GM23338 (cell line): ENCODE measurements around the gene ZNF536. TPM values are rescaled to one million over a fixed set of nuclear protein-coding genes. Genes with fewer than 3 reads are reported as not detected.

Experiments
- ATAC-seq: fragments of 200-7000 bp; cut with Tn5 transposase; 3 replicates; pipeline ENCODE4 v1.9.1; 2020
- DNase-seq: peaks from one replicate; pipeline ENCODE4 v3.0.0-alpha.2; 2015; ENCODE audit warnings: low spot score
- H2AFZ ChIP-seq: fragments of 200-600 bp; sonication (generic); 2 replicates; pipeline ENCODE4 v1.8.0; 2016; ENCODE audit warnings: antibody characterized with exemption, mild to moderate bottlenecking, moderate library complexity
- H3F3A ChIP-seq: fragments of 200-600 bp; sonication (generic); replicated peaks from 2 replicates; pipeline ENCODE4 v1.8.0; 2017; ENCODE audit warnings: antibody characterized with exemption, mixed run types, low read depth
- H3K27ac ChIP-seq: fragments of 200-600 bp; sonication (generic); 2 replicates; pipeline ENCODE4 v1.6.1; 2016; ENCODE audit warnings: low read depth
- H3K27me3 ChIP-seq: fragments of 200-600 bp; sonication (generic); 2 replicates; pipeline ENCODE4 v1.8.0; 2016; ENCODE audit warnings: mild to moderate bottlenecking, mixed run types, moderate library complexity; ENCODE audit not compliant: insufficient read depth
- H3K36me3 ChIP-seq: fragments of 200-600 bp; sonication (generic); 2 replicates; pipeline ENCODE4 v1.8.0; 2016; ENCODE audit warnings: mild to moderate bottlenecking; ENCODE audit not compliant: insufficient read depth
- H3K4me1 ChIP-seq: fragments of 200-600 bp; sonication (generic); 2 replicates; pipeline ENCODE4 v1.8.0; 2016; ENCODE audit warnings: mild to moderate bottlenecking, moderate library complexity; ENCODE audit not compliant: insufficient read depth
- H3K4me2 ChIP-seq: fragments of 200-600 bp; sonication (generic); 2 replicates; pipeline ENCODE4 v1.7.1; 2017; ENCODE audit warnings: mixed run types
- H3K4me3 ChIP-seq: fragments of 200-600 bp; sonication (generic); 2 replicates; pipeline ENCODE4 v1.6.1; 2016; ENCODE audit warnings: mixed run types
- H3K79me2 ChIP-seq: fragments of 200-600 bp; sonication (generic); replicated peaks from 2 replicates; pipeline ENCODE4 v1.8.0; 2017; ENCODE audit warnings: mild to moderate bottlenecking; ENCODE audit not compliant: insufficient read depth
- H3K9me2 ChIP-seq: fragments of 200-600 bp; sonication (generic); 2 replicates; pipeline ENCODE4 v1.8.0; 2017; ENCODE audit not compliant: insufficient read depth
- H4K20me1 ChIP-seq: fragments of 200-600 bp; sonication (generic); replicated peaks from 2 replicates; pipeline ENCODE4 v1.8.0; 2017; ENCODE audit warnings: mild to moderate bottlenecking; ENCODE audit not compliant: insufficient read depth
- H3K27ac Mint-ChIP-seq: 2 replicates; pipeline ENCODE4 v1.8.0; 2020; ENCODE audit warnings: inconsistent platforms, mild to moderate bottlenecking, moderate library complexity, mixed read lengths
- H3K27me3 Mint-ChIP-seq: 3 replicates; pipeline ENCODE4 v1.8.0; 2022; ENCODE audit warnings: low read depth, mild to moderate bottlenecking, moderate library complexity, mixed read lengths, inconsistent platforms; ENCODE audit not compliant: insufficient read depth, poor library complexity
- H3K36me3 Mint-ChIP-seq: 3 replicates; pipeline ENCODE4 v1.8.0; 2021; ENCODE audit warnings: low read depth, mild to moderate bottlenecking, inconsistent platforms, moderate library complexity, mixed read lengths
- H3K4me1 Mint-ChIP-seq: 3 replicates; pipeline ENCODE4 v1.8.0; 2020; ENCODE audit warnings: mild to moderate bottlenecking, inconsistent platforms, mixed read lengths
- H3K4me3 Mint-ChIP-seq: 3 replicates; pipeline ENCODE4 v1.8.0; 2021; ENCODE audit warnings: moderate library complexity, mild to moderate bottlenecking, inconsistent platforms, mixed read lengths
- H3K9me3 Mint-ChIP-seq: 3 replicates; pipeline ENCODE4 v1.8.0; 2020; ENCODE audit warnings: moderate library complexity, mild to moderate bottlenecking, inconsistent platforms, mixed read lengths
- ETS1 ChIP-seq: IDR thresholded peaks from 2 replicates; pipeline ENCODE4 v1.6.1; 2016; ENCODE audit warnings: antibody characterized with exemption
- EZH2 ChIP-seq: fragments of 200-600 bp; sonication (generic); IDR thresholded peaks from one replicate; pipeline ENCODE4 v1.8.0; 2017; ENCODE audit warnings: antibody characterized with exemption, mild to moderate bottlenecking, low read depth; ENCODE audit not compliant: unreplicated experiment
- EZH2phosphoT487 ChIP-seq: fragments of 200-600 bp; sonication (generic); IDR thresholded peaks from one replicate; pipeline ENCODE4 v1.8.1; 2018; ENCODE audit warnings: antibody characterized with exemption; ENCODE audit not compliant: unreplicated experiment
- JUNB ChIP-seq: IDR thresholded peaks from one replicate; pipeline ENCODE4 v1.6.1; 2016; ENCODE audit warnings: antibody characterized with exemption; ENCODE audit not compliant: unreplicated experiment
- REST ChIP-seq: IDR thresholded peaks from one replicate; pipeline ENCODE4 v1.6.1; 2018; ENCODE audit warnings: antibody characterized with exemption; ENCODE audit not compliant: unreplicated experiment
- STAT1 ChIP-seq: IDR thresholded peaks from one replicate; pipeline ENCODE4 v1.6.1; 2016; ENCODE audit warnings: antibody characterized with exemption; ENCODE audit not compliant: unreplicated experiment
- polyA plus RNA-seq: library from polyadenylated mRNA; unstranded; fragments of >200 nt; fragmentation: Nextera tagmentation; extraction: Ambion mirVana; gene quantifications from 2 replicates; pipeline ENCODE4 v1.2.1, GENCODE V29; 2016
- total RNA-seq: library from RNA; depleted of rRNA; stranded (reverse); fragments of >200 nt; shearing (Covaris generic); gene quantifications from 2 replicates; pipeline ENCODE4 v1.2.3, GENCODE V29; 2014
- TF ChIP-seq, protein P1 (sequence below): fragments of 250-450 bp; sonication (Bioruptor Pico); IDR thresholded peaks from 2 replicates; pipeline ENCODE4 v1.5.0; 2020; ENCODE audit warnings: mild to moderate bottlenecking, moderate library complexity

The ZNF536 gene
- total and polyA plus RNA-seq, 2 experiments from 2014 or later, result 0.07 TPM; not detected in 1

DNA sequence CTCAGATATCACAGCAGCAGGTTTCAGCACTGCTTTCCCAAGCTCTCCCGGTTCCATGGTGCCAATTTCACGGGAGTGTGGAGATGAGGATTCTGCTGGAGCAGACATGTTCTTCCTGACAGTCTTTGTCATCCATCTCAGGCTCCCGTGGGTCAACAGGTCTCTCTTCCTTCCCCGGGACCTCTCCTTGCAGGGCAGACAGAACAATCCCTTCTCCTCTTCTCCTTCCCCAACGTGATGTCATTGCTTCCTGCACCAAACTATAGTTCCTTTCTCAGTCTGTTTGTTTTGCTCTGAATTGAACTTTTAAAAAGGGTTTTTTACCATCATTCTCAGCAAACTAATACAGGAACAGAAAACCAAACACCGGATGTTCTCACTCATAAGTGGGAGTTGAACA is 107.9 kb downstream of the ZNF536 start (continued):
- no peak for TF ChIP-seq REST
- TF ChIP-seq EZH2phosphoT487, result no peak
- TF ChIP-seq ETS1, result no peak
- TF ChIP-seq JUNB, result no peak
- TF ChIP-seq EZH2, result no peak

DNA sequence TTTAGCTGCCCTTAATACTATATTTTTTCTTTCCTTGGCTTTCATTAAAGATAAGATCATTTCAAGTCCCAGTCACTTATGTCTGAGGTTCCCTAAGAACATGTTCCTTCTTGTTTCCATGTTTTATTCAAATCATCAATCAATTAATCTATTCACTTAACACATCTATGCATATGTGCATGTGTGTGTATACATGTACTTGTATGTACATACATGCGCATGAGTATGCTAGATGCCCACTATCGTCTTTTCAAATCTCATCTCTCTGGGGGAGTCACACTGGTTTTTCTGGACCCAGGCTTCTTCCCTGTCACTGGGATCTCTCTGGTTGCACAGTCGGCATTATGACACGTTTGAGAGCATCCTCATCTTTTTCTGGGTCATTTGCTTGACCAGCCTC is 108.9 kb downstream of the ZNF536 start:
- Histone ChIP-seq H3K9me2 (0 out of 2 replicates have a peak, but pooled peaks cover 3% of the 10 kb centered on the region), H3K4me2 (no peak overlapping the region), H4K20me1 (no peaks in the 10 kb centered on the region), H3K79me2 (no peaks in the 10 kb centered on the region), H3F3A (no peaks in the 10 kb centered on the region), H3K27ac (no peak overlapping the region), H3K4me1 (no peaks in the 10 kb centered on the region), H2AFZ (no peak overlapping the region), H3K36me3 (no peaks in the 10 kb centered on the region), H3K4me3 (no peak overlapping the region), H3K27me3 (no peaks in the 10 kb centered on the region)
- H3K27ac Mint-ChIP-seq, result no peak overlapping the region
- peaks cover 9% of the 10 kb centered on the region for H3K27me3 Mint-ChIP-seq
- DNase-seq, result no peak
- TF ChIP-seq STAT1 (no peak), EZH2phosphoT487 (no peak)
- TF ChIP-seq, protein P1, sequence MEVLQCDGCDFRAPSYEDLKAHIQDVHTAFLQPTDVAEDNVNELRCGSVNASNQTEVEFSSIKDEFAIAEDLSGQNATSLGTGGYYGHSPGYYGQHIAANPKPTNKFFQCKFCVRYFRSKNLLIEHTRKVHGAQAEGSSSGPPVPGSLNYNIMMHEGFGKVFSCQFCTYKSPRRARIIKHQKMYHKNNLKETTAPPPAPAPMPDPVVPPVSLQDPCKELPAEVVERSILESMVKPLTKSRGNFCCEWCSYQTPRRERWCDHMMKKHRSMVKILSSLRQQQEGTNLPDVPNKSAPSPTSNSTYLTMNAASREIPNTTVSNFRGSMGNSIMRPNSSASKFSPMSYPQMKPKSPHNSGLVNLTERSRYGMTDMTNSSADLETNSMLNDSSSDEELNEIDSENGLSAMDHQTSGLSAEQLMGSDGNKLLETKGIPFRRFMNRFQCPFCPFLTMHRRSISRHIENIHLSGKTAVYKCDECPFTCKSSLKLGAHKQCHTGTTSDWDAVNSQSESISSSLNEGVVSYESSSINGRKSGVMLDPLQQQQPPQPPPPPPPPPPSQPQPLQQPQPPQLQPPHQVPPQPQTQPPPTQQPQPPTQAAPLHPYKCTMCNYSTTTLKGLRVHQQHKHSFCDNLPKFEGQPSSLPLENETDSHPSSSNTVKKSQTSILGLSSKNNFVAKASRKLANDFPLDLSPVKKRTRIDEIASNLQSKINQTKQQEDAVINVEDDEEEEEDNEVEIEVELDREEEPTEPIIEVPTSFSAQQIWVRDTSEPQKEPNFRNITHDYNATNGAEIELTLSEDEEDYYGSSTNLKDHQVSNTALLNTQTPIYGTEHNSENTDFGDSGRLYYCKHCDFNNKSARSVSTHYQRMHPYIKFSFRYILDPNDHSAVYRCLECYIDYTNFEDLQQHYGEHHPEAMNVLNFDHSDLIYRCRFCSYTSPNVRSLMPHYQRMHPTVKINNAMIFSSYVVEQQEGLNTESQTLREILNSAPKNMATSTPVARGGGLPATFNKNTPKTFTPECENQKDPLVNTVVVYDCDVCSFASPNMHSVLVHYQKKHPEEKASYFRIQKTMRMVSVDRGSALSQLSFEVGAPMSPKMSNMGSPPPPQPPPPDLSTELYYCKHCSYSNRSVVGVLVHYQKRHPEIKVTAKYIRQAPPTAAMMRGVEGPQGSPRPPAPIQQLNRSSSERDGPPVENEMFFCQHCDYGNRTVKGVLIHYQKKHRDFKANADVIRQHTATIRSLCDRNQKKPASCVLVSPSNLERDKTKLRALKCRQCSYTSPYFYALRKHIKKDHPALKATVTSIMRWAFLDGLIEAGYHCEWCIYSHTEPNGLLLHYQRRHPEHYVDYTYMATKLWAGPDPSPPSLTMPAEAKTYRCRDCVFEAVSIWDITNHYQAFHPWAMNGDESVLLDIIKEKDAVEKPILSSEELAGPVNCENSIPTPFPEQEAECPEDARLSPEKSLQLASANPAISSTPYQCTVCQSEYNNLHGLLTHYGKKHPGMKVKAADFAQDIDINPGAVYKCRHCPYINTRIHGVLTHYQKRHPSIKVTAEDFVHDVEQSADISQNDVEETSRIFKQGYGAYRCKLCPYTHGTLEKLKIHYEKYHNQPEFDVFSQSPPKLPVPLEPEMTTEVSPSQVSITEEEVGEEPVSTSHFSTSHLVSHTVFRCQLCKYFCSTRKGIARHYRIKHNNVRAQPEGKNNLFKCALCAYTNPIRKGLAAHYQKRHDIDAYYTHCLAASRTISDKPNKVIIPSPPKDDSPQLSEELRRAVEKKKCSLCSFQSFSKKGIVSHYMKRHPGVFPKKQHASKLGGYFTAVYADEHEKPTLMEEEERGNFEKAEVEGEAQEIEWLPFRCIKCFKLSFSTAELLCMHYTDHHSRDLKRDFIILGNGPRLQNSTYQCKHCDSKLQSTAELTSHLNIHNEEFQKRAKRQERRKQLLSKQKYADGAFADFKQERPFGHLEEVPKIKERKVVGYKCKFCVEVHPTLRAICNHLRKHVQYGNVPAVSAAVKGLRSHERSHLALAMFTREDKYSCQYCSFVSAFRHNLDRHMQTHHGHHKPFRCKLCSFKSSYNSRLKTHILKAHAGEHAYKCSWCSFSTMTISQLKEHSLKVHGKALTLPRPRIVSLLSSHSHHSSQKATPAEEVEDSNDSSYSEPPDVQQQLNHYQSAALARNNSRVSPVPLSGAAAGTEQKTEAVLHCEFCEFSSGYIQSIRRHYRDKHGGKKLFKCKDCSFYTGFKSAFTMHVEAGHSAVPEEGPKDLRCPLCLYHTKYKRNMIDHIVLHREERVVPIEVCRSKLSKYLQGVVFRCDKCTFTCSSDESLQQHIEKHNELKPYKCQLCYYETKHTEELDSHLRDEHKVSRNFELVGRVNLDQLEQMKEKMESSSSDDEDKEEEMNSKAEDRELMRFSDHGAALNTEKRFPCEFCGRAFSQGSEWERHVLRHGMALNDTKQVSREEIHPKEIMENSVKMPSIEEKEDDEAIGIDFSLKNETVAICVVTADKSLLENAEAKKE (CRISPR knock-in tag), result no peak
- ATAC-seq, result no peak
- H3K36me3 Mint-ChIP-seq, result peaks cover 2% of the 10 kb centered on the region; the same call in 1 of the 3 replicates
- peaks cover 6% of the 10 kb centered on the region; the same call in 2 of the 3 replicates for H3K9me3 Mint-ChIP-seq
- no peak overlapping the region for H3K4me3 Mint-ChIP-seq
- H3K4me1 Mint-ChIP-seq, result 0 out of 3 replicates have a peak, but pooled peaks cover 4% of the 10 kb centered on the region
